HEK293 (cell line): ENCODE measurements around the gene COPG2.
"Not testable (repeated sequence)": the region's sequence is repeated elsewhere in the genome, so short reads cannot be mapped to it uniquely, and the experiment has no call there.

Experiments
- CTCF ChIA-PET: fragments of 350-600 bp; formaldehyde crosslinking; extraction: SDS; loops from one replicate; lab custom pipeline; 2021; ENCODE audit warnings: antibody characterized with exemption; lab: Yijun Ruan, JAX
- POLR2A ChIA-PET: fragments of 300-600 bp; formaldehyde crosslinking; extraction: SDS; loops from one replicate; lab custom pipeline; 2020; ENCODE audit warnings: antibody characterized with exemption, inconsistent platforms; lab: Yijun Ruan, JAX
- H3K27ac ChIP-seq: fragments of 200-500 bp; sonication (Bioruptor generic); 2 replicates; pipeline ENCODE4 v1.5.1; 2014; ENCODE audit warnings: low read depth, low read length, control low read depth, inconsistent platforms; ENCODE audit errors: extremely low read depth
- H3K36me3 ChIP-seq, 2 experiments: fragments of 200-500 bp in 1 of 2; sonication (Bioruptor generic) in 1 of 2; 1 replicate in 1 of 2; 2 replicates in 1 of 2; pipeline ENCODE4 v1.5.1; 2014 to 2017; ENCODE audit warnings: inconsistent platforms in 2 of 2, low read length in 2 of 2; ENCODE audit not compliant: control insufficient read depth in 2 of 2, insufficient read depth in 1 of 2
- H3K4me1 ChIP-seq: fragments of 200-500 bp; sonication (Bioruptor generic); 2 replicates; pipeline ENCODE4 v1.5.1; 2014; ENCODE audit warnings: mild to moderate bottlenecking, low read length, inconsistent platforms; ENCODE audit not compliant: control insufficient read depth, insufficient read depth
- H3K4me3 ChIP-seq: 2 replicates; pipeline ENCODE4 v1.5.1; 2011; ENCODE audit warnings: low read depth, mild to moderate bottlenecking, control low read depth, low read length, moderate library complexity
- H3K9me3 ChIP-seq: fragments of 200-500 bp; sonication (Bioruptor generic); 2 replicates; pipeline ENCODE4 v1.5.1; 2014; ENCODE audit warnings: low read depth, low read length, inconsistent platforms; ENCODE audit not compliant: control insufficient read depth, insufficient read depth
- KLF1 ChIP-seq: fragments of 450-650 bp; formaldehyde crosslinking; IDR thresholded peaks from 2 replicates; pipeline ENCODE4 v1.5.1; 2016; ENCODE audit warnings: missing biosample characterization, missing genetic modification characterization
- KLF10 ChIP-seq: fragments of 450-650 bp; IDR thresholded peaks from 2 replicates; pipeline ENCODE4 v1.5.1; 2018; ENCODE audit warnings: missing biosample characterization, mild to moderate bottlenecking, missing genetic modification characterization
- SP7 ChIP-seq: fragments of 450-650 bp; formaldehyde crosslinking; IDR thresholded peaks from 2 replicates; pipeline ENCODE4 v1.5.1; 2016; ENCODE audit warnings: missing biosample characterization, missing genetic modification characterization
- ZIC2 ChIP-seq: fragments of 450-650 bp; formaldehyde crosslinking; IDR thresholded peaks from 2 replicates; pipeline ENCODE4 v1.5.1; 2016; ENCODE audit warnings: missing biosample characterization, missing genetic modification characterization
- ZNF132 ChIP-seq: fragments of 450-650 bp; formaldehyde crosslinking; IDR thresholded peaks from 2 replicates; pipeline ENCODE4 v1.5.1; 2017; ENCODE audit warnings: missing biosample characterization, missing genetic modification characterization, borderline replicate concordance
- ZNF138 ChIP-seq: fragments of 450-650 bp; formaldehyde crosslinking; IDR thresholded peaks from 2 replicates; pipeline ENCODE4 v1.5.1; 2016; ENCODE audit warnings: missing biosample characterization, missing genetic modification characterization, borderline replicate concordance
- ZNF140 ChIP-seq: fragments of 450-650 bp; formaldehyde crosslinking; IDR thresholded peaks from 2 replicates; pipeline ENCODE4 v1.5.1; 2016; ENCODE audit warnings: missing biosample characterization, missing genetic modification characterization
- ZNF274 ChIP-seq, 2 experiments: fragments of 200-500 bp in 1 of 2; fragments of 450-650 bp in 1 of 2; sonication (Bioruptor generic) in 1 of 2; formaldehyde crosslinking in 1 of 2; IDR thresholded peaks; 2 replicates each; pipeline versions ENCODE4 v1.5.1 to v1.6.1; 2014 to 2016; ENCODE audit warnings: borderline replicate concordance in 1 of 2, inconsistent platforms in 1 of 2, low read length in 1 of 2, missing biosample characterization in 1 of 2, missing genetic modification characterization in 1 of 2
- ZNF335 ChIP-seq: fragments of 450-650 bp; formaldehyde crosslinking; conservative IDR thresholded peaks from 2 replicates; pipeline ENCODE4 v1.5.1; 2016; ENCODE audit warnings: missing biosample characterization, missing genetic modification characterization
- ZNF350 ChIP-seq: fragments of 450-650 bp; formaldehyde crosslinking; IDR thresholded peaks from 2 replicates; pipeline ENCODE4 v1.5.0; 2017; ENCODE audit warnings: missing biosample characterization, mild to moderate bottlenecking, missing genetic modification characterization
- ZNF530 ChIP-seq: fragments of 450-650 bp; formaldehyde crosslinking; IDR thresholded peaks from 2 replicates; pipeline ENCODE4 v1.5.1; 2016; ENCODE audit warnings: low read depth, missing biosample characterization, missing genetic modification characterization
- ZNF549 ChIP-seq: fragments of 450-650 bp; IDR thresholded peaks from 2 replicates; pipeline ENCODE4 v1.5.1; 2018; ENCODE audit warnings: missing biosample characterization, missing genetic modification characterization, mild to moderate bottlenecking, inconsistent platforms, moderate library complexity
- ZNF596 ChIP-seq: fragments of 450-650 bp; IDR thresholded peaks from 2 replicates; pipeline ENCODE4 v1.5.0; 2018; ENCODE audit warnings: missing biosample characterization, mild to moderate bottlenecking, missing genetic modification characterization, moderate library complexity
- ZNF629 ChIP-seq: fragments of 450-650 bp; formaldehyde crosslinking; IDR thresholded peaks from 2 replicates; pipeline ENCODE4 v1.5.1; 2017; ENCODE audit warnings: missing biosample characterization, missing genetic modification characterization
- ZNF658 ChIP-seq: fragments of 450-650 bp; formaldehyde crosslinking; IDR thresholded peaks from 2 replicates; pipeline ENCODE4; 2016; ENCODE audit warnings: missing biosample characterization, missing genetic modification characterization
- ZNF747 ChIP-seq: fragments of 450-650 bp; formaldehyde crosslinking; IDR thresholded peaks from 2 replicates; pipeline ENCODE4 v1.5.1; 2016; ENCODE audit warnings: missing biosample characterization, missing genetic modification characterization
- ZNF776 ChIP-seq: fragments of 450-650 bp; formaldehyde crosslinking; IDR thresholded peaks from 2 replicates; pipeline ENCODE4 v1.5.0; 2017; ENCODE audit warnings: missing biosample characterization, missing genetic modification characterization, borderline replicate concordance
- ZNF843 ChIP-seq: fragments of 450-650 bp; formaldehyde crosslinking; IDR thresholded peaks from 2 replicates; pipeline ENCODE4 v1.5.1; 2016; ENCODE audit warnings: missing biosample characterization, missing genetic modification characterization
- TF ChIP-seq, protein P1 (sequence below): fragments of 450-650 bp; formaldehyde crosslinking; IDR thresholded peaks from 2 replicates; pipeline ENCODE4 v1.5.1; 2016; ENCODE audit warnings: missing biosample characterization, missing genetic modification characterization
- TF ChIP-seq, protein P2 (sequence below): fragments of 450-650 bp; formaldehyde crosslinking; IDR thresholded peaks from 2 replicates; pipeline ENCODE4 v1.5.1; 2016; ENCODE audit warnings: missing biosample characterization, missing genetic modification characterization
- TF ChIP-seq, protein P3 (sequence below): fragments of 450-650 bp; formaldehyde crosslinking; IDR thresholded peaks from 2 replicates; pipeline ENCODE4 v1.5.1; 2016; ENCODE audit warnings: missing biosample characterization, missing genetic modification characterization, low read depth

COPG2 gene

GRCh38 chr7:130544356-130544755 is 124.2 kb downstream of the COPG2 start:
- H3K36me3 ChIP-seq, result peaks cover 0 to 25% of the 10 kb centered on the region in 2 experiments; a peak in 1 of 3 replicates
- CTCF ChIA-PET, result no interaction called here
- H3K27ac ChIP-seq, result no peak overlapping the region
- no peak overlapping the region for H3K4me3 ChIP-seq
- no peaks in the 10 kb centered on the region for H3K4me1 ChIP-seq
- TF ChIP-seq, protein P1, sequence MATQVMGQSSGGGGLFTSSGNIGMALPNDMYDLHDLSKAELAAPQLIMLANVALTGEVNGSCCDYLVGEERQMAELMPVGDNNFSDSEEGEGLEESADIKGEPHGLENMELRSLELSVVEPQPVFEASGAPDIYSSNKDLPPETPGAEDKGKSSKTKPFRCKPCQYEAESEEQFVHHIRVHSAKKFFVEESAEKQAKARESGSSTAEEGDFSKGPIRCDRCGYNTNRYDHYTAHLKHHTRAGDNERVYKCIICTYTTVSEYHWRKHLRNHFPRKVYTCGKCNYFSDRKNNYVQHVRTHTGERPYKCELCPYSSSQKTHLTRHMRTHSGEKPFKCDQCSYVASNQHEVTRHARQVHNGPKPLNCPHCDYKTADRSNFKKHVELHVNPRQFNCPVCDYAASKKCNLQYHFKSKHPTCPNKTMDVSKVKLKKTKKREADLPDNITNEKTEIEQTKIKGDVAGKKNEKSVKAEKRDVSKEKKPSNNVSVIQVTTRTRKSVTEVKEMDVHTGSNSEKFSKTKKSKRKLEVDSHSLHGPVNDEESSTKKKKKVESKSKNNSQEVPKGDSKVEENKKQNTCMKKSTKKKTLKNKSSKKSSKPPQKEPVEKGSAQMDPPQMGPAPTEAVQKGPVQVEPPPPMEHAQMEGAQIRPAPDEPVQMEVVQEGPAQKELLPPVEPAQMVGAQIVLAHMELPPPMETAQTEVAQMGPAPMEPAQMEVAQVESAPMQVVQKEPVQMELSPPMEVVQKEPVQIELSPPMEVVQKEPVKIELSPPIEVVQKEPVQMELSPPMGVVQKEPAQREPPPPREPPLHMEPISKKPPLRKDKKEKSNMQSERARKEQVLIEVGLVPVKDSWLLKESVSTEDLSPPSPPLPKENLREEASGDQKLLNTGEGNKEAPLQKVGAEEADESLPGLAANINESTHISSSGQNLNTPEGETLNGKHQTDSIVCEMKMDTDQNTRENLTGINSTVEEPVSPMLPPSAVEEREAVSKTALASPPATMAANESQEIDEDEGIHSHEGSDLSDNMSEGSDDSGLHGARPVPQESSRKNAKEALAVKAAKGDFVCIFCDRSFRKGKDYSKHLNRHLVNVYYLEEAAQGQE (tag by site-specific recombination), result no peak
- no peak for TF ChIP-seq ZNF335 (tag by site-specific recombination)
- no peak for TF ChIP-seq ZNF658
- no peak for TF ChIP-seq ZNF596 (tag by site-specific recombination)
- TF ChIP-seq, protein P2, sequence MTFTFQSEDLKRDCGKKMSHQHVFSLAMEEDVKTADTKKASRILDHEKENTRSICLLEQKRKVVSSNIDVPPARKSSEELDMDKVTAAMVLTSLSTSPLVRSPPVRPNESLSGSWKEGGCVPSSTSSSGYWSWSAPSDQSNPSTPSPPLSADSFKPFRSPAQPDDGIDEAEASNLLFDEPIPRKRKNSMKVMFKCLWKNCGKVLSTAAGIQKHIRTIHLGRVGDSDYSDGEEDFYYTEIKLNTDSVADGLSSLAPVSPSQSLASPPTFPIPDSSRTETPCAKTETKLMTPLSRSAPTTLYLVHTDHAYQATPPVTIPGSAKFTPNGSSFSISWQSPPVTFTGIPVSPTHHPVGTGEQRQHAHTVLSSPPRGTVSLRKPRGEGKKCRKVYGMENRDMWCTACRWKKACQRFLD (tag by site-specific recombination), result no peak
- TF ChIP-seq ZNF138, result no peak
- TF ChIP-seq ZNF629 (tag by site-specific recombination), result no peak
- no peak for TF ChIP-seq ZIC2 (tag by site-specific recombination)
- H3K9me3 ChIP-seq, result no peaks in the 10 kb centered on the region
- POLR2A ChIA-PET, result no interaction called here

- TF ChIP-seq ZNF549 (no peak), SP7 (no peak), ZNF350 (tag by site-specific recombination) (no peak), ZNF530 (tag by site-specific recombination) (no peak), ZNF747 (tag by site-specific recombination) (no peak), ZNF140 (tag by site-specific recombination) (no peak), ZNF843 (tag by site-specific recombination) (no peak), KLF1 (tag by site-specific recombination) (no peak), ZNF274 (IDR thresholded peaks at IDR 0.05; ENCODE audit: low read length) (no peak), ZNF274 (tag by site-specific recombination; IDR thresholded peaks at IDR 0.05; ENCODE audit: borderline replicate concordance) (no peak), ZNF132 (tag by site-specific recombination) (no peak), ZNF138 (no peak), KLF10 (tag by site-specific recombination) (no peak), ZNF776 (tag by site-specific recombination) (no peak)
- TF ChIP-seq, protein P3, sequence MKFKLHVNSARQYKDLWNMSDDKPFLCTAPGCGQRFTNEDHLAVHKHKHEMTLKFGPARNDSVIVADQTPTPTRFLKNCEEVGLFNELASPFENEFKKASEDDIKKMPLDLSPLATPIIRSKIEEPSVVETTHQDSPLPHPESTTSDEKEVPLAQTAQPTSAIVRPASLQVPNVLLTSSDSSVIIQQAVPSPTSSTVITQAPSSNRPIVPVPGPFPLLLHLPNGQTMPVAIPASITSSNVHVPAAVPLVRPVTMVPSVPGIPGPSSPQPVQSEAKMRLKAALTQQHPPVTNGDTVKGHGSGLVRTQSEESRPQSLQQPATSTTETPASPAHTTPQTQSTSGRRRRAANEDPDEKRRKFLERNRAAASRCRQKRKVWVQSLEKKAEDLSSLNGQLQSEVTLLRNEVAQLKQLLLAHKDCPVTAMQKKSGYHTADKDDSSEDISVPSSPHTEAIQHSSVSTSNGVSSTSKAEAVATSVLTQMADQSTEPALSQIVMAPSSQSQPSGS (tag by site-specific recombination), result no peak
- Histone ChIP-seq H3K9me3 (no peaks in the 10 kb centered on the region), H3K4me3 (no peak overlapping the region), H3K27ac (no peak overlapping the region), H3K4me1 (no peaks in the 10 kb centered on the region), H3K36me3 (peaks cover 0 to 20% of the 10 kb centered on the region in 2 experiments; a peak in 1 of 3 replicates)
- ChIA-PET POLR2A (no interaction called here), CTCF (interaction anchor here (0.6 to 1.3 kb wide), 3 partner anchors 21 to 161 kb away, joined by 3 to 7 read pairs (median 3); no protein-coding TSS in a partner anchor)
These were observed 125.0 kb downstream of the COPG2 start for GRCh38 chr7:130543487-130544010.

- CTCF ChIA-PET, H3K4me1 ChIP-seq, H3K4me3 ChIP-seq, H3K27ac ChIP-seq, POLR2A ChIA-PET, H3K9me3 ChIP-seq: not testable (repeated sequence)
- H3K36me3 ChIP-seq, result peaks cover 0 to 14% of the 10 kb centered on the region in 2 experiments; a peak in 2 of 3 replicates
These were observed 126.3 kb downstream of the COPG2 start for GRCh38 chr7:130542297-130542696.

GRCh38 chr7:130541287-130541686 is 127.3 kb downstream of the COPG2 start:
- H3K27ac ChIP-seq, H3K9me3 ChIP-seq, CTCF ChIA-PET, H3K4me1 ChIP-seq, POLR2A ChIA-PET, H3K4me3 ChIP-seq: not testable (repeated sequence)
- peaks cover 0 to 14% of the 10 kb centered on the region in 2 experiments; a peak in 2 of 3 replicates for H3K36me3 ChIP-seq
